Keratinocyte (primary cell): Measurements from ENCODE around the gene KLHL25. TPM values are rescaled to one million over a fixed set of nuclear protein-coding genes. Genes with fewer than 3 reads are reported as not detected.

Source experiments
- DNase-seq: peaks from one replicate; pipeline ENCODE4 v3.0.0-alpha.2; 2011; ENCODE audit warnings: low read depth, missing footprints, low spot score
- FAIRE-seq: peaks from 2 replicates; lab custom pipeline; 2011; peaks lifted over from hg19 to GRCh38; lab: Jason Lieb, UNC
- H2AFZ ChIP-seq: 2 replicates; pipeline ENCODE4 v1.6.0; 2012; ENCODE audit warnings: low read length, control low read depth, inconsistent platforms; ENCODE audit not compliant: control insufficient read depth
- H3K27ac ChIP-seq: 2 replicates; pipeline ENCODE4 v1.5.1; 2011; ENCODE audit warnings: low read length; ENCODE audit not compliant: control insufficient read depth, insufficient read depth
- H3K27me3 ChIP-seq: 3 replicates; pipeline ENCODE4 v1.6.0; 2011; ENCODE audit warnings: low read length; ENCODE audit not compliant: control insufficient read depth, insufficient read depth; ENCODE audit errors: extremely low read depth
- H3K36me3 ChIP-seq, 2 experiments: 2 replicates in 1 of 2; 3 replicates in 1 of 2; pipeline ENCODE4 v1.5.1; 2011; ENCODE audit warnings: low read length in 2 of 2, mild to moderate bottlenecking in 1 of 2; ENCODE audit not compliant: control insufficient read depth in 2 of 2, insufficient read depth in 2 of 2; ENCODE audit errors: extremely low read depth in 1 of 2
- H3K4me1 ChIP-seq: 3 replicates; pipeline ENCODE4 v1.5.1; 2011; ENCODE audit warnings: low read length; ENCODE audit not compliant: control insufficient read depth, insufficient read depth; ENCODE audit errors: extremely low read depth
- H3K4me2 ChIP-seq: 3 replicates; pipeline ENCODE4 v1.6.0; 2011; ENCODE audit warnings: low read depth, low read length; ENCODE audit not compliant: control insufficient read depth, insufficient read depth; ENCODE audit errors: extremely low read depth
- H3K4me3 ChIP-seq, 3 experiments: fragments of 200-600 bp in 1 of 3; sonication (generic) in 1 of 3; 2 replicates in 2 of 3; 3 replicates in 1 of 3; pipeline ENCODE4 v1.5.1; 2011 to 2016; ENCODE audit warnings: low read length in 3 of 3, mild to moderate bottlenecking in 3 of 3, control low read depth in 2 of 3, inconsistent platforms in 1 of 3, low read depth in 1 of 3, mixed read lengths in 1 of 3, mixed run types in 1 of 3, moderate library complexity in 1 of 3; ENCODE audit not compliant: control insufficient read depth in 2 of 3, insufficient read depth in 2 of 3; ENCODE audit errors: extremely low read depth in 1 of 3
- H3K79me2 ChIP-seq: 2 replicates; pipeline ENCODE4 v1.6.0; 2012; ENCODE audit warnings: low read length; ENCODE audit not compliant: control insufficient read depth, insufficient read depth
- H3K9ac ChIP-seq: 3 replicates; pipeline ENCODE4 v1.6.0; 2011; ENCODE audit warnings: low read length; ENCODE audit not compliant: control insufficient read depth, insufficient read depth; ENCODE audit errors: extremely low read depth
- H3K9me1 ChIP-seq: 3 replicates; pipeline ENCODE4 v1.6.0; 2011; ENCODE audit warnings: low read length; ENCODE audit not compliant: control insufficient read depth, insufficient read depth; ENCODE audit errors: extremely low read depth
- H3K9me3 ChIP-seq: 2 replicates; pipeline ENCODE4 v1.5.1; 2012; ENCODE audit warnings: low read depth, low read length; ENCODE audit not compliant: control insufficient read depth
- H4K20me1 ChIP-seq: 3 replicates; pipeline ENCODE4 v1.6.0; 2011; ENCODE audit warnings: low read length; ENCODE audit not compliant: control insufficient read depth, insufficient read depth; ENCODE audit errors: extremely low read depth
- EZH2 ChIP-seq: IDR thresholded peaks from one replicate; pipeline ENCODE4 v1.6.1; 2012; ENCODE audit warnings: inconsistent platforms, mild to moderate bottlenecking, low read length, moderate library complexity
- dilution Hi-C: fragments of 300-500 bp; cut with MboI; formaldehyde crosslinking; loops from one replicate; pipeline ENCODE4 v1.7.0; 2020; ENCODE audit warnings: low sequenced_read_pairs; ENCODE audit not compliant: extremely low pct_ligation_motif_present
- polyA plus RNA-seq, 5 experiments: library from polyadenylated mRNA; depleted of rRNA in 3 of 5; stranded (reverse) in 3 of 5; stranded (forward) in 1 of 5; unstranded in 1 of 5; fragments of >200 nt; gene quantifications; 1 replicate in 1 of 5; 2 replicates in 3 of 5; 3 replicates in 1 of 5; pipeline versions ENCODE4 v1.2.1 to v1.2.3, GENCODE V29; 2011 to 2012; ENCODE audit warnings: missing spikeins in 2 of 5, low read depth in 1 of 5, low replicate concordance in 1 of 5
- TF ChIP-seq, protein P1 (sequence below), 3 experiments: IDR thresholded peaks in 1 of 3; conservative IDR thresholded peaks in 1 of 3; optimal IDR thresholded peaks in 1 of 3; 2 replicates in 2 of 3; 3 replicates in 1 of 3; pipeline versions ENCODE3 to v1.5.1; 2011; ENCODE audit warnings: low read length in 3 of 3, mild to moderate bottlenecking in 3 of 3, moderate library complexity in 2 of 3, control low read depth in 1 of 3, inconsistent platforms in 1 of 3; ENCODE audit not compliant: insufficient read depth in 2 of 3; ENCODE audit errors: extremely low read depth in 1 of 3

KLHL25 gene
- polyA plus RNA-seq, 1 donor (not counting 4 experiments of a cell fraction or from before 2014, with no cell fraction given) = 2.1 TPM

DNA sequence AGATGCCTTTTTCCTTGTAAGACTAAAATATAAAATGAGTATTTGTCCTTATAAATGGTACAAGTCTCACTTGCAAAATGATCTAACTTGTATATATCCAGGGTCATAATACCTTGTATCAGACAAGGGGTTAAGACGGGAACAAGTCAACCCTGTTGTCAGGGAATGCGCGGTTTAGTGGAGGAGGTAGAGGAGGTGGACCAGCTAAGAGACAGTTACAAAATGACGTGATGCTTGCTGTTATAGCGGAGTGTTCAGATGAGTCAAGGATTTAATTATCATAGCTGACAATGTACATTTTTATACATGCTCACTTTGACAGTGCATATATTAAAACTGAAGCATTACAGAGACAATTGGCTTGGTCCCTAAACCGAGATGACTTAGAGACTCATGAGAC lies 26.8 kb upstream of the KLHL25 start:
- H3K9me3 ChIP-seq = no peaks in the 10 kb centered on the region
- no peaks in the 10 kb centered on the region for H3K36me3 ChIP-seq
- no peaks in the 10 kb centered on the region for H4K20me1 ChIP-seq
- H3K4me2 ChIP-seq = no peak overlapping the region
- H3K79me2 ChIP-seq = no peaks in the 10 kb centered on the region
- H3K27me3 ChIP-seq = no peaks in the 10 kb centered on the region
- DNase-seq (no peak), FAIRE-seq (no peak)
- H3K9ac ChIP-seq = no peak overlapping the region
- no peaks in the 10 kb centered on the region for H3K4me1 ChIP-seq
- H2AFZ ChIP-seq = no peak overlapping the region
- H3K9me1 ChIP-seq = no peaks in the 10 kb centered on the region
- TF ChIP-seq EZH2 = no peak
- TF ChIP-seq, protein P1, sequence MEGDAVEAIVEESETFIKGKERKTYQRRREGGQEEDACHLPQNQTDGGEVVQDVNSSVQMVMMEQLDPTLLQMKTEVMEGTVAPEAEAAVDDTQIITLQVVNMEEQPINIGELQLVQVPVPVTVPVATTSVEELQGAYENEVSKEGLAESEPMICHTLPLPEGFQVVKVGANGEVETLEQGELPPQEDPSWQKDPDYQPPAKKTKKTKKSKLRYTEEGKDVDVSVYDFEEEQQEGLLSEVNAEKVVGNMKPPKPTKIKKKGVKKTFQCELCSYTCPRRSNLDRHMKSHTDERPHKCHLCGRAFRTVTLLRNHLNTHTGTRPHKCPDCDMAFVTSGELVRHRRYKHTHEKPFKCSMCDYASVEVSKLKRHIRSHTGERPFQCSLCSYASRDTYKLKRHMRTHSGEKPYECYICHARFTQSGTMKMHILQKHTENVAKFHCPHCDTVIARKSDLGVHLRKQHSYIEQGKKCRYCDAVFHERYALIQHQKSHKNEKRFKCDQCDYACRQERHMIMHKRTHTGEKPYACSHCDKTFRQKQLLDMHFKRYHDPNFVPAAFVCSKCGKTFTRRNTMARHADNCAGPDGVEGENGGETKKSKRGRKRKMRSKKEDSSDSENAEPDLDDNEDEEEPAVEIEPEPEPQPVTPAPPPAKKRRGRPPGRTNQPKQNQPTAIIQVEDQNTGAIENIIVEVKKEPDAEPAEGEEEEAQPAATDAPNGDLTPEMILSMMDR (optimal IDR thresholded peaks at IDR 0.05 in 1 of 3, IDR thresholded peaks at IDR 0.05 in 1 of 3, conservative IDR thresholded peaks at IDR 0.05 in 1 of 3; ENCODE audit: extremely low read depth in 1 of 3, insufficient read depth in 2 of 3, low read length in 3 of 3) = no peak
- no peak overlapping the region for H3K27ac ChIP-seq
- no peak overlapping the region for H3K4me3 ChIP-seq
- dilution Hi-C loops = no loop called here

GRCh38 chr15:85819938-85820337 lies 25.2 kb upstream of the KLHL25 start:
- DNase-seq (no peak), FAIRE-seq (no peak)
- no peaks in the 10 kb centered on the region for H3K9me1 ChIP-seq
- H3K4me2 ChIP-seq = no peak overlapping the region
- no peak overlapping the region for H3K9ac ChIP-seq
- no peaks in the 10 kb centered on the region for H3K27me3 ChIP-seq
- H4K20me1 ChIP-seq = no peaks in the 10 kb centered on the region
- H3K36me3 ChIP-seq = no peaks in the 10 kb centered on the region
- H2AFZ ChIP-seq = no peak overlapping the region
- H3K79me2 ChIP-seq = no peaks in the 10 kb centered on the region
- H3K27ac ChIP-seq = no peak overlapping the region
- H3K4me3 ChIP-seq = no peak overlapping the region
- H3K9me3 ChIP-seq = no peaks in the 10 kb centered on the region
- TF ChIP-seq, protein P1 (optimal IDR thresholded peaks at IDR 0.05 in 1 of 3, IDR thresholded peaks at IDR 0.05 in 1 of 3, conservative IDR thresholded peaks at IDR 0.05 in 1 of 3; ENCODE audit: extremely low read depth in 1 of 3, insufficient read depth in 2 of 3, low read length in 3 of 3) = no peak
- TF ChIP-seq EZH2 = no peak
- dilution Hi-C loops = no loop called here
- H3K4me1 ChIP-seq = no peaks in the 10 kb centered on the region
